Measurements from ENCODE around the gene TBCD.

Gene TBCD

GRCh38 chr17:82835766-82836512, 84.1 kb downstream of the TBCD start:
- no peak for DNase-seq

GRCh38 chr17:82836823-82837357, 85.0 kb downstream of the TBCD start:
- no peak for DNase-seq

DNA sequence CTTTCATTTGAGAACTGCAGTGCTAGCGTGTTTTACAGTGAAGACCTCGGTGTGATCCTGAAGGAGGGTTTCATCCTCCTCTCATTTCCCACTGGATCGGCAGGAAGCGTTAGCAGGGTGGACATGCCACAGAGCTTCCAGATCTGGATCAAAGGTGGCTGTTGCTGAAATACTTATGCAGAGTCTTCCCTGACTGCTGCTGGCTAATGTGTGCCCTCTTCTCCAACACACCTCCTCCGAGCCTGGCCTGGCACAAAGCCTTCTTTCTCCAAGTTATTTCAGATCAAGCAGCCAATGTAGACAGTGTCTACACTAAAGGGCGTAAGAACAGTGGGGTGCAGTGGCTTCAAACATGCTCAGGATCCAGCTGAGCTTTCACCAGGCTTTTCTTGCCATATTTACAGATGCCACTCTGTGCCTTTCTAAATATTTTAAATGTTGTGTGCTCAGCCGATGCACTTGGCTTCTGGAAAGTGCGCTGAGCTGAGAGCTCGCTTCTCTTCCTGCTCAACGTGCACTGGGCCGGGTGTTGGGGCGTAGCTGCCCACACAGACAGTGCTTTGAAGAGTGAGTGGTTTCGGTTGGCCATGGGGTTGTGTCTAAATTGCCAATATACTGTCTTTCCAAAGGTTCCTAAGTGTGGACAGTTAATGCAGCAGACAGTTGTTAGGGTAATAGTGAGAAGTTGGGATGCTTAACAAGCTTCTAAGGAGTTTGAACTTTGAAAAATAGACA, 85.9 kb downstream of the TBCD start:
- DNase-seq = no peak

- DNase-seq = no peak
These were observed 86.7 kb downstream of the TBCD start for GRCh38 chr17:82838386-82839063.

DNA sequence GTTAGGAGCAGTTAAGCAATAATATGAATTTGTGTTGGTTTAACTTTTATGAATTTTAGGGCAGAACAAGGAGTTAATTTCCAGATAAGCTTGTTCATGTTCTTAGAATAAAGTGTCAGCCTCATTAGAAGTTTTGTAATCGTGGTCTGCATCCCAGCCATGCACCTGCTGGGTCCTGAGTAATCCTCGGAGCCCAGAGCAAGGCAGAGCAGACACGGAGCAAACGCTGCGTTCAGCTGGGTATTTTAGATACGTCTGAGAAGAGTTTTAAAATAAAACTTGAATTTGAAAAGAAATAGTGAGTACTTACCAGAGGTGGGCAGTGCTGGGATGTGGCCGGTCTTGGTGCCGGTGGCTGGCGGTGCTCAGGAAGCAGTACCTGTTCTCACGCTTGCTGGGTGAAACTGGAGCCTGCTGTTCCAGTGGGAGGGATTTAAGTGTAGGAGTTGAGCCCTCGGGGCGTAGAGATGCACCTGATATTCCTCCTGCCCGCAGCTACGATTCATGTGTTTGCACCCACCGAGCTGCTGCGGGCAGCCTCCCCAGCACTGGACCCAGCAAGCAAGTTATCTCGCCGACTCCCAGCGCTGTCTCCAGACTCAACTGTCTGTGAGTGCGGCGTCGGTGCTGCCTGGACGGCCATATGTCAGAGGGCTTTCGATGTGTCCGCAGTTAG, 87.9 kb downstream of the TBCD start, which contains the start of gene ZNF750:
Gene ZNF750 (minus strand): TSS at position 406 of the 676 bp plus-strand sequence. CDS start 7,568 bp downstream, outside the sequence.
- DNase-seq = no peak

GRCh38 chr17:82840431-82840831, 88.6 kb downstream of the TBCD start:
- no peak for DNase-seq

- no peak for DNase-seq
These were observed 90.2 kb downstream of the TBCD start for GRCh38 chr17:82841921-82842596.

DNA sequence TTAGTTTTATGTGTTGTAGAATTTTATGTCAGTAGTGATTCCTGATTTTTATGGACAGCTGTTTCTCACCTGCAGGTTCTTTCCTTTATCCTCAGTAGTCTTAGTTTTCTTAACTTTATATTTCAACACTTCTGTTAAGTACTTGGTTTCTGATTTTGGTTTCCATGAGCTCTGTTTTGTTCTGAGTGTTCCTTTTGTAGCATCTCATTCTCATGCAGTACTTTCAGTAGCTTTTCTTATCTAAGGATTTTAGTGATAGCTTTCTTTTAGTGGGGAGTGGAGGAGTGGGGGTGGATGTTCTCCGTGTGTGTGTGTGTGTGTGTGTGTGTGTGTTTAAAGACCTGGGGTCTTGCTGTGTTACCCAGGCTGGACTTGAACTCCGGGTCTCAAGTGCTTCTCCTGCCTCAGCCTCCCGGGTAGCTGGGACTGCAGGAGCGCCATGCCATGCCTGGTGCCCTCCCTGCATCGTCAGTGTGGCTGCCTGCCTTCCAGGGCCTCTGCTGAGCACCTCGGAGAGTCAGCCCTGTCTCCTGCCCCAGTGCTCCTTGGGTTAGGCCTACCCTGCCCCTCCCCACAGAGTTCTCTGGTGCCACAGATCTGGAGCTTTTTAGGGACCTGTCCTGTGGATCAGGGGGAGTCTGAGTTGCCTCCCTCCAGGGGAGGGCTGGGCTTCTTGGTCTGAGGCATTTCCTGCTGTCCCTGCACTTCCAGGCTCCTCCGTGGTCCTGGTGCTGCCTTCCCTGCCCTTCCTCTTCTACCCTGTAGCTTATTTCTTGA, 92.2 kb downstream of the TBCD start:
- no peak for DNase-seq

DNA sequence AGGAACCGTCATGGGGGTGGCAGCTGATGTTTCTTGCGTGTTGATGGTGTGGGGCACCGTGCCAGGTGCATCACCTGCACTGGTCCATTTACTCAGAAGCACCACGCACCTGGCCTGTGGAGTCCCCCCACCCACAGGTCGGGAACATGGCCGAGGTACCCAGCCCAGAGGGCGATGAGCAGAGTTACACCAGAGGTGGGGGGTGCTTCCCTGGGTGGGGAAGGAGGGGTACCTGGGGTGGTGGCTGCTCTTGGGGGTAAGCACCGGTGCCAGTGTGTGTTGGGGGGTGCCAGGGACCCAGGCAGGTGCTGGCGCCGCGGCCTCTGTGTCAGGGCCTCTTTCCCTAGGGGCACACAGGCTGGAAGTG, 92.9 kb downstream of the TBCD start:
- no peak for DNase-seq

GRCh38 chr17:82845163-82845807, 93.4 kb downstream of the TBCD start:
- no peak for DNase-seq

- no peak for DNase-seq
These were observed 94.3 kb downstream of the TBCD start for GRCh38 chr17:82846061-82846691.

DNA sequence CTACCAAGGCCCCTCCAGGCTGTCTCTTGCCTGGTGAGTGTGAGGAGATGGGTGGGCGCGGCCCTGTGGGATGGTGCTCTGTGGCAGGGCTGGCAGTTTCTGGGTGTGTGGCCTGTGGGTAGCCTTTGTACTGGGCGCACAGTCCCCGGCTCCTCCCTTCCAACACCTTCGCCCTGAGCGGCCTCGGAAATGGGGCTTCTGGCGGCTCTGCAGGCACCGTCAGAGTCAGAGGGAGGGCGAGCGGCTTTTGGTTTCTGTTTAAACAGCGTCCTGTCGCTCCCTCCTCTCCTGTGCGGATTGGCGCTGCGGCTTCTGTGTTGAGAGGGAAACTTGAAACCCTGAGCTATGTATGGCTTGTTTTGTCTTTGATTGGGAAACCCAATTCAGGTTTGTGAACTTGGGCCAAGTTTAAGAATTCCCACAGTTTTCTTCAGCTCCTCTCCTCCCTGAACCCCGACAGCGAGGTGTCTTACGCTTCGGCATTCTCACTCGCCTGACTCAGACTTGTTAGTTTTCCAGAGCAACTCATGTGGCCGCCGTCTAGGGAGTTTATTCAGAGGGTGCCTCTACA, 96.2 kb downstream of the TBCD start:
- DNase-seq = peak; percentile 32

GRCh38 chr17:82849076-82849945, 97.4 kb downstream of the TBCD start:
- no peak for DNase-seq

GRCh38 chr17:82851381-82851780, 99.5 kb downstream of the TBCD start:
- DNase-seq = no peak

DNA sequence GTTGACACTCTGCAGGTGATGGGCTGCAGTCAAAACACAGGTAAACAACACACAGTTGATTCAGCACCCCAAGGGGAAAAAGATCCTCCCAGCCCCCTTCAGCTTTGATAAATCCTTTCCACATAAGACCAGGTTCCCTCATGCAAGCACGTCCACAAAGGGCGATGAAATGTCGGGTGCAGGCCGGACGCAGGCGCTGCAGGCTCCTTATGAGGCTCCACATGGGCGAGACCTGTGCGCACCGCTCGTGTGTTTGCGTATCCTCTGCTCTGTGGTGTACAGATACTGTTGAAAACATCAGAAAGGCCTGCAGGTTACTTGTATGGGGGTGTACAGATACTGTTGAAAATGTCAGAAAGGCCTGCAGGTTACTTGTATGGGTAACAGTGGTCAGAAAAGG, 102.4 kb downstream of the TBCD start:
- no peak for DNase-seq

DNA sequence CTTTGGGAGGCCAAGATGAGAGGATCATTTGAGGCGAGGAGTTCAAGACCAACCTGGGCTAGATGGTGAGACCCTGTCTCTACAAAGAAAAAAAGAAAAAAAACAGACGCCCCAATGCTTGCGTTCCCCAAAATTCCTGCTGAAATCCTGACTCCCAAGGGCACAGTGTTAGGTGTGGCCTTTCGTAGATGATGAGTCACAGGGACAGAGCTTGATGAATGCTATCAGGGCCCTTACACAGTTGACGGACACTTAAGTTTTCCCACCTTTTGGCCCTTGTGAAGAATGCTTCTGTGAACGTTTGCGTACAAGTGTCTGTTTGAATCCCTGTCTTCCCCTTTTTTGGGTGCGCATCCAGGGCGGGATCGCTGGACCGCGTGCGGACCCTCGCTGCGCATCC, 104.5 kb downstream of the TBCD start:
- DNase-seq = no peak

DNA sequence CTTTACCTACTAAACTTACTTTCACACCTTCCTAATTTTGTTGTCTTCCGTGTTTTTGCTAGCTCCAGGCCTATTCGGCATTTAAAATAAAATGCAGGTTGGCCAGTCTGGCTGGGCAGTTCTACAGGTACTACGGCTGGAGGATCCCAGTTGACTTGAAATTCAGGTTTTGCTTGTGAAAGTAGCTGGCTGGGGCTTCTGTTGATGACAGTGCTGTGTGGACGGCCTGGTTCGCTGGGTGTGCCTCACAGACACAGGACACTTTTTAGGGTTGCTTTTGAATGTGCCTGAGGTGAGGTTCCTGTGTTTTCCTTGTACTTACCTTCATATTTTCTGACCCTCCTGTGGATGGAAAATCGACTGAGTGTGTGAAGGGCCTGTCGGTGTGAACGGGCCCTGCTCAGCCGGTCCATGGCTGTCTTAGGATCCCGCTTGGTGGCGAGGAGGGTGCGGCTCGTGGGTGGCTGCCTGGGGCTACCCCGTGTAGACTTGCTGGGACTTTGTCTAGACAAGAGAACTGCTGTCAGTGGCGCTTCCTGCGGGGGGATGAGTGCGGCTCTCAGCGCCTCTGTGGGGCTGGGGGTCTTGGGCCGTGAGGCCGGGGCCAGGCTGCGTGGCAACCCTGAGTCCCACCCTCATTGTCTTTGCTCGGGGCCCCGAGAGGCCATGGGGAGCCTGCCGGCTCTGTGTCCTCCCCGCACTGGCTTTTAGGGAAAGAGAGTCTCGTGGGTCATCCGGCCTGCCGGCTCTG, 106.7 kb downstream of the TBCD start:
- DNase-seq = no peak
